Limb (tissue), 2 donors: Measurements from ENCODE around the gene ZDHHC12.
A peak's percentile ranks its signal among the peaks of the same experiment; 100 is the strongest.
"Not testable (repeated sequence)": the region's sequence is repeated elsewhere in the genome, so short reads cannot be mapped to it uniquely, and the experiment has no call there.

Experiments
- DNase-seq, 2 donors: peaks; one replicate each; pipeline ENCODE4 v3.0.0-alpha.2; 2016; ENCODE audit errors: extremely low spot score in 2 of 2

ZDHHC12 gene

GRCh38 chr9:128707446-128707845, 16.5 kb downstream of the ZDHHC12 start:
- no peak for DNase-seq

- no peak for DNase-seq
These were observed 17.1 kb downstream of the ZDHHC12 start for GRCh38 chr9:128706671-128707381.

GRCh38 chr9:128706045-128706444, 17.9 kb downstream of the ZDHHC12 start:
- DNase-seq = no peak

- no peak for DNase-seq
These were observed 18.6 kb downstream of the ZDHHC12 start for GRCh38 chr9:128705051-128705965.

- DNase-seq = no peak
These were observed 19.6 kb downstream of the ZDHHC12 start for GRCh38 chr9:128704356-128704670.

GRCh38 chr9:128703616-128704355, 20.1 kb downstream of the ZDHHC12 start:
- DNase-seq = no peak

GRCh38 chr9:128702949-128703615, 20.8 kb downstream of the ZDHHC12 start:
- DNase-seq = peak; percentile 4 to 68

- peak; percentile 79 to 93 for DNase-seq
These were observed 21.4 kb downstream of the ZDHHC12 start, which contains the start of gene PKN3 for GRCh38 chr9:128702445-128702948. Gene PKN3 (plus strand): TSS chr9:128702503. CDS start chr9:128702916, 413 bp downstream.

- no peak for DNase-seq
These were observed 22.6 kb downstream of the ZDHHC12 start for GRCh38 chr9:128701227-128701854.

GRCh38 chr9:128699096-128699795, 24.7 kb downstream of the ZDHHC12 start:
- DNase-seq = not testable (repeated sequence)

- no peak for DNase-seq
These were observed 26.8 kb downstream of the ZDHHC12 start for GRCh38 chr9:128696923-128697707.

GRCh38 chr9:128694344-128694743, 29.6 kb downstream of the ZDHHC12 start:
- no peak for DNase-seq

GRCh38 chr9:128693738-128694137, 30.2 kb downstream of the ZDHHC12 start:
- not testable (repeated sequence) for DNase-seq

GRCh38 chr9:128690684-128691034, 33.3 kb downstream of the ZDHHC12 start:
- DNase-seq = peak in 1 of 2 donors; percentile 6

GRCh38 chr9:128689820-128690683, 33.9 kb downstream of the ZDHHC12 start:
- DNase-seq = peak; percentile 48 to 79

- peak; percentile 48 to 86 for DNase-seq
These were observed 34.6 kb downstream of the ZDHHC12 start for GRCh38 chr9:128689293-128689774.

- peak; percentile 96 for DNase-seq
These were observed 35.2 kb downstream of the ZDHHC12 start, which contains the start of gene SET for GRCh38 chr9:128688501-128689292. Gene SET (plus strand): TSS chr9:128689222. CDS start chr9:128689583, 361 bp downstream.
